ENCODE measurements around the gene YLPM1. TPM values are rescaled to one million over a fixed set of nuclear protein-coding genes. Genes with fewer than 3 reads are reported as not detected.

Gene YLPM1
- total RNA-seq, 1 experiment from 2014 or later = 14.0 TPM

DNA sequence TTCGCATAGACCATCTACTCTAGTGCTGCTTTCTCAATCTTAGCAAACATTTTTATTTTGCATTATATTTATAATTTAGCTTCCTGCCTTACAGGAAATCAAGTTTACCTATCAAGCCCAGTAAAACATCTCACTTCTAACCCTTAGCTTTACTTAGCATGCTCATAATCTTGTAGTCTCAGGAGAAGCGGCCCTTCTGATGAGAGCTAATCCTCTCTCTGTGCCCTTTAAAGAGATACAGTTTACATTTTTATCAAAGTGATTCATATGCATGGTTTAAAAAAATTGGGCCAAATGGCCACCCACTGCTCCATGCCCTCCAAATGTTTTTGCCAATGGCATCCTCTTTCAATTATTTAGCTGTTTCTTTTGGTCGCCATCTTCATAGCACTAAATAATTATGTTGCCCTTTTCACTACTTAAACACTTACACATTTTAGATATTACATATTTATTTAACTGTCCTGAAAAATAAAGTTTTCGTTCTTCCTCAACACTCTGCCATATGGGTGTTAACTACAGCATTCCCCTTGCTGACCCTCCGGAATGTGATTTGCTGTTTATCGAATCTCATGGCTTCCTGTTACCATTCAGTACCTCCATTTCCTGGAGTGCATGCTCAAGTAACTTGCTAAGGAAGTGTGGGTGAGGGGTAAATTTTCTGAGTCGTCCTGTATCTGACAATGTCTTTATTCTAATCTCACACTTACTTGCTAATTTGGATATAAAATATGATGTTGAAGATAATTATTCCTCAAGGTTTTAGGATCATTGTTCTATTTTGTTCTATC lies 29.3 kb downstream of the YLPM1 start:
- DNase-seq (ENCODE audit: low read depth) = peak; percentile 11

DNA sequence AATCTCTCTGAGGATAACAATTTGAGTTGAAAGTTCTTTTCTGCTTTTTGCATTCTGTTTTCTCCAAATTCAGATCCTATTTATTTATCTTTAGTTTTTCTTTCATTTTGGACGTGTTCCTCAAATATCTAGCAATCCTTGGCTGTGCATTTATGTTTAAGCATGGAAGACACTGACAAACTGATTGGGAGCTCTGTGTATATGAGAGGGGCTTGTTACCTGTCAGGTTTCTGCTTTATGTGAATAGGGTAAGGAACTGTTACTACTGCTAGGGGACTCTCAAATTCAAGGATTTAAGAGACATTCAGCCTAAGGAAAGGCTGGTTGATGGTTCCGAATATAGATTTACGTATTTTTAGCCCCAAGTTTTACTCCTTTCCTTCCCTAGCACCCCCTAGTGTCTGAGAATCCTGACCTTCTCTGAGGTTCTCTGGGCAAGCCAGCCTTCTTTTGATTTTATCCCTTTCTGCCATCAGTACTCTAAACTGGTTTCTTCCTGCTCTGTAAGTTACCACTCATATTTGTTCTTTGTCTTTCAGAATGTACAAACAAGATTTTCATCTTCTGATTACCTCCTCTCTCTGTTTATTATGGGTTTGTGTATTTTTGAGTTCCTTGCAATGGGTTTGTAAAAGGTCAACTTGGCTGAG lies 30.5 kb downstream of the YLPM1 start:
- no peak for DNase-seq (ENCODE audit: low read depth)

- DNase-seq (ENCODE audit: low read depth) = no peak
Observed at GRCh38 chr14:74794947-74795346, 31.8 kb downstream of the YLPM1 start.

DNA sequence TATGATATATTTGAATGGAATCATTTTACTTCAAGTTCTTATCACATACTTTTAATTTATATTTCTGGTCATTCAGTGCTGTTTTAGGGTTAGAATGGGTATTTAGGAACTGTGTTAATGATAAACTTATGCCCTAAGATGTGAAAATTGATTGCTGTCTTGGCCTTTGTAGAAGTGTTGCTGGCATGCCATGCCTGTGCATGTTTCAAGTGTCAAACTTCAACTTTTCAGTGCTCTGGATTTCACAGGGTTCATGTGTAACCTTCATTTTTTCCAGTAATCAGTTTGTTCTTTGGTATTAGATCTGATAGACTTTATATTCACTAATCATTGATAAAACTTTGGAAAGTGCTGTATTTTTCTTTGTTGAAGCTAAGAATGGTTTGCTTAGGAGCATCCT lies 36.6 kb downstream of the YLPM1 start:
- DNase-seq (ENCODE audit: low read depth) = no peak

DNA sequence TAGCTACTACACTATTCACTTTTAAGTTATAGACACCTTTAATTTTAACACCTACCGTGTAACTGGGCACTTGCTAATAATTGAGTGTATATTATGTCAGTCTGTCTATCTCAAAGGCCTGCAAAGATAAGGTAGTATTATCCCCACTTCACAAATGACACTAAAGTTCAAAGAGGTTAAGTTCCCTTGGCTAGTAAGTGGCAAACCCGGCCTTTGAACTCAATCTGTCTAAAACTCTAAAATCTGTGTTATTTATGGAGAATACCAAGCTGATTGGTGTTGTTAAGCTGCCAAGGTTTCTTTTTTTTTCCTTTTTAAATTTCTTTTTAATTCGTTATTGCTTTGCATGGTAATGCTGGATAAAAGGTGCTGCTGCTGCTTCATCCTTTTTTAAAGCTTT lies 37.7 kb downstream of the YLPM1 start:
- no peak for DNase-seq (ENCODE audit: low read depth)

DNA sequence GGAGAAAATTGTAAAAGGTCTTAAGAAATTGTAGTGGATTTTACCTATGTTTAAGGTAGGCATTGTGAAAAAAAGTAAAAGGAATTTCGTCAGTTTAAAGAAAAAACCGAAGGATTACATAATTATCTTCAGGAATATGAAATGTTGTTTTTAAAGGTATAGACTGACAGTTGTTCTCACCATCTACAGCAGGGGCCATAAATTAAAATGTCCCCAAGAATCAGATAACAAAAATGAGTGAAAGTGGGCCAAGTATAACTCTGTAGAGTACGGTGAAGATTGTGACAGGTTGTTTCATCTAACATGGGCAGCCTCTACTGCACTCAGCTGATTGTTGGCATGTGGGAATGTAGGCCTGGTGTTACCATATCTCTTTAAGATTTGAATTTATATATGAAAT lies 38.3 kb downstream of the YLPM1 start:
- DNase-seq (ENCODE audit: low read depth) = no peak

GRCh38 chr14:74804219-74804825 lies 41.2 kb downstream of the YLPM1 start:
- DNase-seq (ENCODE audit: low read depth) = peak; percentile 30

DNA sequence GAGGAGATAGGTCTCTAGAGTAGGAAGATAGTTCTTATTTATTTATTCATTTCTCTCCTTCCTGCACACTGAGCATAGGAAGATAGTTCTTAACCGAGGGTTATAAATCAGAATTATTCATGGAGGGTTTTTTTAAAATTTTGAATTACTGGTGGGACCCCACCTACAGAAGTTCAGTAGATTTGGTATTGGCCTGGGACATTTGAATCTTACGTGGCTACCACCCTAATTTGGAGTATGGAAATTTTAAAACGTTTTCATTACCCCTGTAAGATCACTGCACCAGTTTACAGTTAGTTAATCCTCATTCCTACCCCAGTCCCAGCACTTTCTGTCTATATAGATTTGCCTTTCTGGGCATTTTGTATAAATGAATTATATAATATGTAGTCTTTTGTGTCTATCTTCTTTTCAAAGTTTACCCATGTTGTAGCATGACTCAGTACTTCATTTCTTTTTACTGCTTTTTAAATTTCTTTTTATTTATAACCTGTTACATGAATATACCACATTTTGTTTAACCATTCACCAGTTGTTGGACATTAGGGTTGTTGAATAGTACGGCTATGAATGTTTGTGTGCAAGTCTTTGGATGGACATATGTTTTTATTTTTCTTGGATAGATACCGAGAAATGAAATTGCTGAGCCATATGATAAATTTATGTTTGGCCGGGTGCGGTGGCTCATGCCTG lies 44.9 kb downstream of the YLPM1 start:
- DNase-seq (ENCODE audit: low read depth) = no peak

GRCh38 chr14:74816124-74816523 lies 53.0 kb downstream of the YLPM1 start:
- DNase-seq (ENCODE audit: low read depth) = no peak

- no peak for DNase-seq (ENCODE audit: low read depth)
Observed at GRCh38 chr14:74820288-74820687, 57.2 kb downstream of the YLPM1 start.

GRCh38 chr14:74821267-74821915 lies 58.3 kb downstream of the YLPM1 start:
- DNase-seq (ENCODE audit: low read depth) = no peak

GRCh38 chr14:74824997-74825396 lies 61.9 kb downstream of the YLPM1 start:
- DNase-seq (ENCODE audit: low read depth) = peak; percentile 57

DNA sequence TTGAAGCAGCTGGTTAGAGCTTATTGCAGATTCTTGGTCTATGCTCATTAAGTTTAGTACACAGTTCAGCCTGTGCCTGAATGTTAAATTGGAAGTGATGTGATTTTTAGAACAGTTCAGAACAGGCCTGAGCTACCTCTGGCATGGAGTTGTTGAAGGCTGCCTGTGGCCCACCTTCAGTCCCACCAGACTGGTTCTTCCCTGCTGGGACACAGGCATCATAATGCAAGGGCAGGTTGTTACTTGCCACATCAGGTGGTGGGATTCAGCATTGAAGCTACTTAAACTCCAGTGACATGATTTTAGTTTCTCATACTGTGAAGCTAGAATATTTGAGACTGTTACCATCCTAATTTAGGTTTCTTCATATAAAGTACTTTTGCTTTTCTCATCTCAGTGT lies 63.5 kb downstream of the YLPM1 start:
- DNase-seq (ENCODE audit: low read depth) = no peak

DNA sequence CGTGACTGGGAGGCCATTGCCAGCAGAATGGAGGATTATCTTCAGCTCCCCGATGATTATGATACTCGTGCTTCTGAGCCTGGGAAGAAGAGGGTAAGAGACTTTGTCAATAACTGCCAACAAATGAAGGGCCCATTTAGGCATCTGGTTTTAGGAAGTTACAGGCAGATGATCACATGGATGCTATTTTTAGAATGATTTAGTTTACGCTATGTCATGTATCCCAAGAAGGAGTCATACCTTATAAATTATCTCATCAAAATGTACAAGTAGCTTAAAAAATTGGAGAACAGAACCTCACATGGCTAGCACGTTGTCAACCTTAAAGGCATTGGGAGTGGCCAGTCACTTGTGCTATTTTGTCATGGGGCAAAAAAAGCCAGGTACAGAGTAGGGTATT lies 66.1 kb downstream of the YLPM1 start:
- no peak for DNase-seq (ENCODE audit: low read depth)

- DNase-seq (ENCODE audit: low read depth) = no peak
Observed at GRCh38 chr14:74832849-74833248, 69.7 kb downstream of the YLPM1 start.

DNA sequence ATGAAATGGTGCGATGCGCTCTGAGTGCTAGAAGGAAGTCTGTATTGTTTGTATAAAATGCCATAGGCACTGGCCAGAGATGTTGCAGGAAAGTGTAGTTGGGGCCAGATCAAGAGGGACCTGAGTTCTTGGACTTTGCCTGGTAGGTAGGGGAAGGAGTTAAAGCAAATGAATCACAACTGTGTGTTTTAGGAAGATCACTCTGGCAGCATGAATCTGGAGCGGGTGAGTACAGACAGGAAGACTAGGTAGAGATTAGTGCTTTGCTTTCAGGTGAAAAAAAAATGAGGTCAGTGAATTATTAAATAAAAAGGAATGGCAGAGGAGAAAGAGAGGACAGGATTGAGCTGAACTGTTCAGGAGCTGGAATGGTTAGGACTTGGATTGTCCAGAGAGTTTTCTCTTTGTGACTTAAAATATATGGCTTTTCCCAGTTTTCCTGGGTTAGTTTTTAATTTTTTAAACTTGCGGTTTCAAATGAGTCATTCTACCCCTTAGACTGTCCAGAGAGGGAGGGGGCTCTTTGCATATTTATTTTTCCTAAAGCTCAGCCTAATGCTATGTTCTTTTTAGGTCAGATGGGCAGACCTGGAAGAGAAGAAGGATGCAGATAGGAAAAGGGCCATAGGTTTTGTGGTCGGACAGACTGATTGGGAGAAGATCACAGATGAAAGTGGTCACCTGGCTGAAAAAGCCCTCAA lies 71.7 kb downstream of the YLPM1 start:
- DNase-seq (ENCODE audit: low read depth) = peak; percentile 4

DNA sequence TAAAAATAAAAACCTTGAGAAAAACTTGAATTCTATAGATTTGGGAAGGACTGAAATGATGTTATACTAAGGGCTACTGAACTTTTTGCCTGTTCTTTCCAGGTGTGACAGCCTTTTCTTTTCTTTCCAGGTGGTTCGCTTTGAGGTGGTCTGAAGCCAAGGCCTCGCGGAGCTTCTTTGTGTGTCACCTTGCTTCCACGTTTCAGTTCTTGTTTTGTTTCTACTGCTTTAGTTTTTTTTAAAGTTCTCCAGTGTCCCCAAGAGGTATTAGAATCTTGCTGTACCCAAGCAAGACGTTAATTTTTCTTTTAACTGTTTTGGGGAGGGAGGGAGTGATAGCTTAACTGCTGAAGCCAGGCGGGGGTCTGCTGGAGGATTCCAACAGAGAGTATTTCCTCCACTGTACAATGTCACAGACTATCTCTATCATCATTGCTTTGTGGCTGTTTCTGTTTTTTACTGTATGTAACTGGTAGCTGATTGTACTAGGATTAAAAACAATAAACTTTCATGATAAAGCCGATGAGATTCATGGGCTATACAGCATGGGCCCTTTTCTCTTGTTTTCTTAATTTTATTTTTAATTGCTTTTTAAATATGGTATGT lies 72.6 kb downstream of the YLPM1 start:
- no peak for DNase-seq (ENCODE audit: low read depth)

- DNase-seq (ENCODE audit: low read depth) = no peak
Observed at GRCh38 chr14:74836251-74836960, 73.3 kb downstream of the YLPM1 start.

GRCh38 chr14:74838166-74838565 lies 75.0 kb downstream of the YLPM1 start:
- no peak for DNase-seq (ENCODE audit: low read depth)

DNA sequence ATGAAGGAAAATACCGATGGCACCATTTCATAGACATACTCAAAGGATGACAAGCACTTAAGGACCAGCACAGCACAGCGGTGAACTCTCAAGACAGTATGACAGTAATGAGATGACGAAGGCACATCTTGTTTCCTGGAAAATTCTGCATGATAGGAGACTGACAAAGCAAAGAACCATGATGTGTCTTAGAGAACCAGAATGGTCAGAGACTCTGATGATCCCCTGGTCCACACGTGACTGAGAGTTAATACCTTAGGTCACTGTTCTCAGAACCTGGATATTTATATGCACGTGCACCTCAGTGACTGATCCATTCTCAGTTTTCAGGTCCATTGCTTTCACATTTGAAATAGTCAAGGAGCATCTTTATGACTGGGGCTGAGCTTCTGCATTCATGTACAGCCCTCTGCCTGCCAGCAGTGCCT lies 77.5 kb downstream of the YLPM1 start:
- no peak for DNase-seq (ENCODE audit: low read depth)
